A549 (cell line): Measurements from ENCODE around the gene TTN. TPM values are rescaled to one million over a fixed set of nuclear protein-coding genes. Genes with fewer than 3 reads are reported as not detected.

ENCODE experiments used
- ATAC-seq, 2 experiments: fragments of 200-7000 bp in 1 of 2; fragments of >200 bp in 1 of 2; cut with Nextera tagmentation in 1 of 2; cut with Tn5 transposase in 1 of 2; 3 replicates each; pipeline versions ENCODE4 v1.8.0 to v1.9.1; 2018 to 2020; ENCODE audit warnings: mild to moderate bottlenecking in 1 of 2, moderate library complexity in 1 of 2
- CTCF ChIA-PET: fragments of 300-600 bp; sonication (Branson Sonifier 250); formaldehyde crosslinking; extraction: SDS; loops from one replicate; lab custom pipeline; 2021; ENCODE audit warnings: antibody characterized with exemption, inconsistent platforms; lab: Yijun Ruan, JAX
- POLR2A ChIA-PET: fragments of 350-600 bp; formaldehyde crosslinking; extraction: SDS; loops from one replicate; lab custom pipeline; 2021; ENCODE audit warnings: antibody characterized with exemption, inconsistent platforms; lab: Yijun Ruan, JAX
- DNase-seq, 2 experiments: peaks; one replicate each; pipeline versions ENCODE4 v3.0.0 to v3.0.0-alpha.2; 2011 to 2016; ENCODE audit warnings: low read depth in 1 of 2, low spot score in 1 of 2
- FAIRE-seq: peaks from 2 replicates; lab custom pipeline; 2011; peaks lifted over from hg19 to GRCh38; lab: Jason Lieb, UNC
- H3K27ac ChIP-seq, 2 experiments: fragments of >200 bp; sonication (Bioruptor Twin); formaldehyde crosslinking; 3 replicates each; pipeline ENCODE4 v1.5.1; 2016 to 2017
- H3K4me1 ChIP-seq: fragments of >200 bp; sonication (Bioruptor Twin); formaldehyde crosslinking; 3 replicates; pipeline ENCODE4 v1.6.1; 2016
- H3K4me2 ChIP-seq: fragments of >200 bp; sonication (Bioruptor Twin); formaldehyde crosslinking; 3 replicates; pipeline ENCODE4 v1.6.1; 2016
- H3K4me3 ChIP-seq: fragments of >200 bp; sonication (Bioruptor Twin); formaldehyde crosslinking; 3 replicates; pipeline ENCODE4 v1.5.1; 2016
- H3K9me3 ChIP-seq: fragments of >200 bp; sonication (Bioruptor Twin); formaldehyde crosslinking; 3 replicates; pipeline ENCODE4 v1.6.1; 2016
- BCL3 ChIP-seq: fragments of >200 bp; sonication (Bioruptor Twin); formaldehyde crosslinking; IDR thresholded peaks from 3 replicates; pipeline ENCODE4 v1.6.1; 2016
- BHLHE40 ChIP-seq: IDR thresholded peaks from 2 replicates; pipeline ENCODE4 v1.6.1; 2012; ENCODE audit warnings: low read depth, low read length, inconsistent platforms
- CHD2 ChIP-seq: fragments of 150-350 bp; IDR thresholded peaks from 2 replicates; pipeline ENCODE4 v1.6.1; 2014; ENCODE audit warnings: low read length; ENCODE audit not compliant: partially characterized antibody
- CTCF ChIP-seq: fragments of >200 bp; sonication (Bioruptor Twin); formaldehyde crosslinking; IDR thresholded peaks from 3 replicates; pipeline ENCODE4 v1.5.1; 2016
- EHF ChIP-seq: fragments of 250-450 bp; sonication (Bioruptor Pico); IDR thresholded peaks from 2 replicates; pipeline ENCODE4 v1.5.0; 2020; ENCODE audit warnings: mild to moderate bottlenecking
- ELK1 ChIP-seq: fragments of 150-350 bp; IDR thresholded peaks from 2 replicates; pipeline ENCODE4 v1.6.1; 2014; ENCODE audit warnings: low read depth, mild to moderate bottlenecking, low read length
- ESRRA ChIP-seq: fragments of 150-350 bp; IDR thresholded peaks from 2 replicates; pipeline ENCODE4 v1.6.1; 2014; ENCODE audit warnings: mild to moderate bottlenecking, low read length, borderline replicate concordance
- HES2 ChIP-seq: fragments of >200 bp; sonication (Bioruptor Twin); formaldehyde crosslinking; IDR thresholded peaks from 2 replicates; pipeline ENCODE4 v1.6.1; 2016
- HOXB5 ChIP-seq: fragments of 250-450 bp; sonication (Bioruptor Pico); IDR thresholded peaks from 2 replicates; pipeline ENCODE4 v1.5.0; 2020; ENCODE audit warnings: mild to moderate bottlenecking, moderate library complexity
- JUN ChIP-seq, 2 experiments: fragments of >200 bp; sonication (Bioruptor Twin); formaldehyde crosslinking; IDR thresholded peaks; 2 replicates in 1 of 2; 3 replicates in 1 of 2; pipeline ENCODE4 v1.6.1; 2016 to 2017
- JUNB ChIP-seq: fragments of >200 bp; sonication (Bioruptor Twin); formaldehyde crosslinking; IDR thresholded peaks from 2 replicates; pipeline ENCODE4 v1.6.1; 2016
- MAFK ChIP-seq: fragments of 450-650 bp; IDR thresholded peaks from 2 replicates; pipeline ENCODE4 v1.6.1; 2014; ENCODE audit not compliant: partially characterized antibody
- MAX ChIP-seq: IDR thresholded peaks from 2 replicates; pipeline ENCODE4 v1.6.1; 2012
- MYC ChIP-seq: IDR thresholded peaks from 2 replicates; pipeline ENCODE4 v1.6.1; 2012; ENCODE audit warnings: mild to moderate bottlenecking, inconsistent platforms, low read length, improper control_type of control experiment, borderline replicate concordance
- NFE2L2 ChIP-seq: fragments of 150-350 bp; conservative IDR thresholded peaks from 2 replicates; pipeline ENCODE4 v1.6.1; 2014; ENCODE audit warnings: low read length
- NPAS2 ChIP-seq: fragments of 250-450 bp; sonication (Bioruptor Pico); IDR thresholded peaks from 2 replicates; pipeline ENCODE4 v1.8.0; 2022; ENCODE audit warnings: mild to moderate bottlenecking, moderate library complexity, borderline replicate concordance
- PHF8 ChIP-seq: fragments of 200-600 bp; sonication (generic); IDR thresholded peaks from 2 replicates; pipeline ENCODE4 v1.6.1; 2016; ENCODE audit warnings: low read depth, mild to moderate bottlenecking, antibody characterized with exemption, moderate library complexity, borderline replicate concordance
- POLR2AphosphoS2 ChIP-seq: conservative IDR thresholded peaks from 2 replicates; pipeline ENCODE4 v1.6.1; 2012; ENCODE audit warnings: low read length, improper control_type of control experiment, inconsistent platforms
- RAD21 ChIP-seq, 2 experiments: fragments of >200 bp in 1 of 2; sonication (Bioruptor Twin) in 1 of 2; formaldehyde crosslinking in 1 of 2; IDR thresholded peaks in 1 of 2; conservative IDR thresholded peaks in 1 of 2; 2 replicates in 1 of 2; 3 replicates in 1 of 2; pipeline ENCODE4 v1.6.1; 2012 to 2018; ENCODE audit warnings: inconsistent platforms in 1 of 2
- RARB ChIP-seq: fragments of 250-450 bp; sonication (Bioruptor Pico); IDR thresholded peaks from 2 replicates; pipeline ENCODE4 v1.8.0; 2021; ENCODE audit warnings: mild to moderate bottlenecking, moderate library complexity
- RCOR1 ChIP-seq: fragments of 150-350 bp; IDR thresholded peaks from 2 replicates; pipeline ENCODE4 v1.6.1; 2014; ENCODE audit warnings: antibody characterized with exemption, low read length, low read depth
- SREBF2 ChIP-seq: fragments of 450-650 bp; IDR thresholded peaks from 2 replicates; pipeline ENCODE4 v1.6.1; 2014; ENCODE audit warnings: mild to moderate bottlenecking, moderate library complexity
- TP53 ChIP-seq: fragments of 250-450 bp; sonication (Bioruptor Pico); IDR thresholded peaks from 2 replicates; pipeline ENCODE4 v1.5.0; 2021; ENCODE audit warnings: mild to moderate bottlenecking, moderate library complexity
- ZNF302 ChIP-seq: fragments of 250-450 bp; sonication (Bioruptor Pico); IDR thresholded peaks from 2 replicates; pipeline ENCODE4 v1.9.0; 2021; ENCODE audit warnings: inconsistent platforms, mild to moderate bottlenecking, moderate library complexity
- WGBS: methylation state at CpG from one replicate; pipeline ENCODE4 v1.1.6; 2017; ENCODE audit errors: missing lambda C conversion rate; 5-methylcytosine and 5-hydroxymethylcytosine counted together
- polyA plus RNA-seq, 4 experiments: library from polyadenylated mRNA; depleted of rRNA in 3 of 4; stranded (reverse); fragments of >200 nt; fragmentation: RNase III in 1 of 4; extraction: RNeasy Plus Mini Kit Qiagen cat#74134 plus additional on column Dnase treatment in 1 of 4; gene quantifications; 2 replicates in 3 of 4; 3 replicates in 1 of 4; pipeline ENCODE4 v1.2.3, GENCODE V29; 2011 to 2017

The TTN gene
- polyA plus RNA-seq, 2 of the 4 experiments (the other 2 are of a cell fraction): under 0.01 TPM; not detected in 1

GRCh38 chr2:178811901-178812300, 4.7 kb upstream of the TTN start:
- no peaks in the 10 kb centered on the region for H3K4me1 ChIP-seq
- TF ChIP-seq NFE2L2: no peak
- TF ChIP-seq MAFK: no peak
- TF ChIP-seq ESRRA: no peak
- TF ChIP-seq POLR2AphosphoS2: no peak
- no peak for TF ChIP-seq TP53 (CRISPR knock-in tag)
- TF ChIP-seq JUN (IDR thresholded peaks at IDR 0.05): no peak
- TF ChIP-seq MAX: no peak
- TF ChIP-seq HOXB5 (CRISPR knock-in tag): no peak
- TF ChIP-seq BCL3: no peak
- no peak for TF ChIP-seq ZNF302 (CRISPR knock-in tag)
- TF ChIP-seq HES2: no peak
- TF ChIP-seq MYC: no peak
- no peak for TF ChIP-seq NPAS2 (CRISPR knock-in tag)
- TF ChIP-seq, all 56 proteins: peak for 0
- Histone ChIP-seq H3K9me3 (no peaks in the 10 kb centered on the region), H3K4me2 (no peak overlapping the region), H3K27ac (no peak overlapping the region), H3K4me3 (no peak overlapping the region)
- FAIRE-seq: no peak
- no peak for ATAC-seq
- CTCF ChIA-PET: interaction anchor here (0.8 to 1.0 kb wide), 3 partner anchors 10 to 43 kb away, joined by 3 read pairs; no protein-coding TSS in a partner anchor
- POLR2A ChIA-PET: no interaction called here
- WGBS: 3% methylated on average over 2 of the region's 2 CpGs
- DNase-seq: no peak

- 40% methylated on average over 2 of the region's 2 CpGs for WGBS
- no peak overlapping the region for H3K4me2 ChIP-seq
- no peak for TF ChIP-seq HOXB5 (CRISPR knock-in tag)
- TF ChIP-seq, all 56 proteins: peak for 0
- DNase-seq (no peak), FAIRE-seq (no peak), ATAC-seq (no peak)
- no peaks in the 10 kb centered on the region for H3K9me3 ChIP-seq
- no peak overlapping the region for H3K27ac ChIP-seq
- ChIA-PET POLR2A (no interaction called here), CTCF (no interaction called here)
- H3K4me1 ChIP-seq: no peaks in the 10 kb centered on the region
- no peak overlapping the region for H3K4me3 ChIP-seq
Observed at GRCh38 chr2:178811045-178811444, 3.8 kb upstream of the TTN start.

- CTCF ChIA-PET: no interaction called here
- Histone ChIP-seq H3K27ac (no peak overlapping the region), H3K9me3 (no peaks in the 10 kb centered on the region), H3K4me3 (no peak overlapping the region), H3K4me1 (no peaks in the 10 kb centered on the region), H3K4me2 (no peak overlapping the region)
- DNase-seq: no peak
- no peak for FAIRE-seq
- ATAC-seq: no peak
- WGBS: 53% methylated on average over 5 of the region's 5 CpGs
- POLR2A ChIA-PET: no interaction called here
- TF ChIP-seq NPAS2 (CRISPR knock-in tag): no peak
- TF ChIP-seq SREBF2: no peak
Observed at GRCh38 chr2:178810422-178810821, 3.2 kb upstream of the TTN start.

- FAIRE-seq: no peak
- CTCF ChIA-PET: interaction anchor here (1.2 kb wide), 1 partner anchor 11 kb away, joined by 3 read pairs; no protein-coding TSS in a partner anchor
- TF ChIP-seq BHLHE40 (no peak), RARB (CRISPR knock-in tag) (no peak), CTCF (no peak), RCOR1 (no peak), ELK1 (no peak), CHD2 (no peak), RAD21 (conservative IDR thresholded peaks at IDR 0.05 in 1 of 2, IDR thresholded peaks at IDR 0.05 in 1 of 2) (no peak), PHF8 (no peak), EHF (CRISPR knock-in tag) (no peak), JUNB (no peak), NFE2L2 (no peak)
Observed at GRCh38 chr2:178806543-178806942, 680 bp downstream of the TTN start.

More at GRCh38 chr2:178806543-178806942, 680 bp downstream of the TTN start:
- 83% methylated on average over 1 of the region's 1 CpG for WGBS
- ATAC-seq: no peak
- POLR2A ChIA-PET: no interaction called here
- H3K27ac ChIP-seq: no peak overlapping the region
- no peak overlapping the region for H3K4me2 ChIP-seq
- no peaks in the 10 kb centered on the region for H3K9me3 ChIP-seq
- no peak for DNase-seq
- no peak overlapping the region for H3K4me3 ChIP-seq
- no peaks in the 10 kb centered on the region for H3K4me1 ChIP-seq
